Left hindlimb (tissue), 1 donor: ENCODE results near the gene METTL27.
"Not testable (repeated sequence)": the region's sequence is repeated elsewhere in the genome, so short reads cannot be mapped to it uniquely, and the experiment has no call there.

Source experiments
- DNase-seq: peaks from one replicate; pipeline ENCODE4 v3.0.0-alpha.2; 2018

METTL27 gene

GRCh38 chr7:73869011-73869798, 26.9 kb upstream of the METTL27 start:
- DNase-seq: peak; percentile 59

- DNase-seq: no peak
These were observed 24.1 kb upstream of the METTL27 start for GRCh38 chr7:73866446-73866767.

GRCh38 chr7:73865738-73866445, 23.6 kb upstream of the METTL27 start:
- no peak for DNase-seq

- DNase-seq: no peak
These were observed 22.8 kb upstream of the METTL27 start for GRCh38 chr7:73864981-73865711.

- DNase-seq: no peak
These were observed 19.0 kb upstream of the METTL27 start for GRCh38 chr7:73861305-73861704.

- no peak for DNase-seq
These were observed 18.5 kb upstream of the METTL27 start, which contains the start of gene TMEM270 for GRCh38 chr7:73860859-73861258. TMEM270 (plus strand) TSS chr7:73861159; CDS start chr7:73861195, 36 bp downstream.

- no peak for DNase-seq
These were observed 16.5 kb upstream of the METTL27 start for GRCh38 chr7:73858807-73859206.

- DNase-seq: no peak
These were observed 14.6 kb upstream of the METTL27 start for GRCh38 chr7:73856941-73857340.

GRCh38 chr7:73852500-73852899, 10.2 kb upstream of the METTL27 start:
- no peak for DNase-seq

GRCh38 chr7:73851410-73852338, 9.4 kb upstream of the METTL27 start:
- DNase-seq: no peak

- no peak for DNase-seq
These were observed 8.5 kb upstream of the METTL27 start for GRCh38 chr7:73850781-73851207.

GRCh38 chr7:73847941-73848723, 5.8 kb upstream of the METTL27 start:
- DNase-seq: no peak

- not testable (repeated sequence) for DNase-seq
These were observed 3.4 kb upstream of the METTL27 start for GRCh38 chr7:73845701-73846195.

GRCh38 chr7:73844848-73845460, 2.6 kb upstream of the METTL27 start:
- no peak for DNase-seq

- no peak for DNase-seq
These were observed 1.8 kb upstream of the METTL27 start for GRCh38 chr7:73844131-73844547.

- no peak for DNase-seq
These were observed 638 bp downstream of the METTL27 start for GRCh38 chr7:73841689-73842066.

GRCh38 chr7:73840715-73841379, 1.5 kb downstream of the METTL27 start:
- DNase-seq: no peak

- no peak for DNase-seq
These were observed 2.3 kb downstream of the METTL27 start for GRCh38 chr7:73839743-73840714.

GRCh38 chr7:73839290-73839689, 3.0 kb downstream of the METTL27 start:
- no peak for DNase-seq
